NT2/D1 (cell line): ENCODE measurements around the gene TPCN2.

ENCODE experiments used
- YY1 ChIP-seq: IDR thresholded peaks from 2 replicates; pipeline ENCODE4 v1.6.1; 2011; ENCODE audit not compliant: insufficient read length, insufficient read depth
- ZNF274 ChIP-seq: IDR thresholded peaks from 2 replicates; pipeline ENCODE4 v1.6.1; 2011; ENCODE audit warnings: mild to moderate bottlenecking, low read depth, low read length

DNA sequence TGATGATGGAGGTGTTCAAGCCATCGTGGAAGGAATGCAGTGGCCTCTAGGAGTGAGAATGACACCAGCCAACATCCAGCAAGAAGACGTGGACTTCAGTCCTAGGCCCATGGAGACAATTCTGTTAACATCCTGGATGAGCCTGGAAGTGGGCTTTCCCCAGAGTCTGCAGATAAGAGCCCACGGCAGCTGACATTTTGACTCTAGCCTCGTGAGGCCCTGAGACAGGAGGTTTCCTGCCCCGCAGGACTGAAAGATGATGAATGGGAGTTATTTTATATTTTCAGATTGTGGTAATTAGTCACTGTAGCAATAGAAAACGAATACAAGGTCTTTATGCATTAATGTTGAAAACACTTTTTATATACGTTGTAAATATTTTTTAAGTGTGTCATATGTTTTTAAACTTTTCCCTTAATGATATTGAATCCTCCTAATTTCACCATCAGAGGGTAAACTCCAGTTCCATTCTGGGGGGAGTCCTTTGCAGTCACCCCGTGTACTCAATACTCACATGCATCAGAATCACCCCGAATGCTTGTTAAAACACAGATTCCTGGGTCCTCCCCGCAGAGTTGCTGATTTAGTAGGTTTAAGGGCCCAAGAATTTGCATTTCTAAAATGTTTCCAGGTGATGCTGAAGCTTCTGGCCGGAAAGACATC lies 570 bp upstream of the TPCN2 start:
- TF ChIP-seq ZNF274 (no peak), YY1 (no peak)
